IMR-90 (cell line): ENCODE data around the gene CDC42BPA. TPM values are rescaled to one million over a fixed set of nuclear protein-coding genes. Genes with fewer than 3 reads are reported as not detected.

Experiments used
- ATAC-seq: fragments of 200-7000 bp; cut with Tn5 transposase; 2 replicates; pipeline ENCODE4 v1.9.1; 2020; ENCODE audit warnings: low read depth, mild to moderate bottlenecking, moderate library complexity
- BruUV-seq: library from RNA; stranded (reverse); fragments of 400-500 nt; replicated peaks from 2 replicates; lab custom pipeline; 2021; lab: Mats Ljungman, UMichigan
- CTCF ChIA-PET: fragments of 300-600 bp; formaldehyde crosslinking; extraction: SDS; loops from one replicate; lab custom pipeline; 2021; ENCODE audit warnings: antibody characterized with exemption; lab: Yijun Ruan, JAX
- POLR2A ChIA-PET: fragments of 300-600 bp; sonication (Branson Sonifier 250); formaldehyde crosslinking; loops from one replicate; lab custom pipeline; 2022; ENCODE audit warnings: antibody characterized with exemption; ENCODE audit not compliant: unreplicated experiment; lab: Charles Lee
- DNase-seq: peaks from one replicate; pipeline ENCODE4 v3.0.0; 2013
- H2AFZ ChIP-seq: replicated peaks from 2 replicates; pipeline ENCODE3; 2013; ENCODE audit warnings: low read length, mild to moderate bottlenecking; ENCODE audit not compliant: poor library complexity
- H2AK5ac ChIP-seq: 2 replicates; pipeline ENCODE4 v1.6.1; 2013; ENCODE audit warnings: low read depth, low read length, inconsistent platforms
- H2AK9ac ChIP-seq: replicated peaks from 2 replicates; pipeline ENCODE3; 2013; ENCODE audit warnings: mild to moderate bottlenecking, low read depth, low read length, moderate library complexity; ENCODE audit not compliant: poor library complexity
- H2BK120ac ChIP-seq: 2 replicates; pipeline ENCODE4 v1.6.1; 2013; ENCODE audit warnings: low read depth, low read length, inconsistent platforms
- H2BK15ac ChIP-seq: 3 replicates; pipeline ENCODE4 v1.6.1; 2013; ENCODE audit warnings: low read depth, low read length, inconsistent platforms
- H2BK20ac ChIP-seq: 2 replicates; pipeline ENCODE4 v1.6.1; 2013; ENCODE audit warnings: low read depth, mild to moderate bottlenecking, inconsistent platforms, low read length, moderate library complexity
- H2BK5ac ChIP-seq: 2 replicates; pipeline ENCODE4 v1.6.1; 2013; ENCODE audit warnings: mild to moderate bottlenecking, low read depth, low read length, inconsistent platforms; ENCODE audit not compliant: poor library complexity, severe bottlenecking
- H3K14ac ChIP-seq: replicated peaks from 2 replicates; pipeline ENCODE4 v1.6.1; 2013; ENCODE audit warnings: low read depth, low read length, inconsistent platforms
- H3K18ac ChIP-seq: 2 replicates; pipeline ENCODE4 v1.6.1; 2013; ENCODE audit warnings: low read depth, low read length, control low read depth
- H3K23ac ChIP-seq: 2 replicates; pipeline ENCODE4 v1.6.1; 2013; ENCODE audit warnings: low read depth, low read length, inconsistent platforms
- H3K27ac ChIP-seq: 2 replicates; pipeline ENCODE4 v1.5.1; 2013; ENCODE audit warnings: mild to moderate bottlenecking, control low read depth, low read length; ENCODE audit not compliant: insufficient read depth
- H3K27me3 ChIP-seq: 2 replicates; pipeline ENCODE4 v1.6.1; 2013; ENCODE audit warnings: low read length; ENCODE audit not compliant: control insufficient read depth, insufficient read depth
- H3K36me3 ChIP-seq: 2 replicates; pipeline ENCODE4 v1.6.1; 2013; ENCODE audit warnings: low read length, mixed read lengths; ENCODE audit not compliant: control insufficient read depth, insufficient read depth
- H3K4ac ChIP-seq: 2 replicates; pipeline ENCODE4 v1.6.1; 2013; ENCODE audit warnings: low read depth, low read length, inconsistent platforms
- H3K4me1 ChIP-seq: 2 replicates; pipeline ENCODE4 v1.6.1; 2013; ENCODE audit warnings: low read length, mixed read lengths; ENCODE audit not compliant: control insufficient read depth, insufficient read depth
- H3K4me2 ChIP-seq: 2 replicates; pipeline ENCODE4 v1.6.1; 2013; ENCODE audit warnings: low read depth, mild to moderate bottlenecking, control low read depth, low read length, moderate library complexity
- H3K4me3 ChIP-seq: 2 replicates; pipeline ENCODE4 v1.5.1; 2013; ENCODE audit warnings: low read depth, mild to moderate bottlenecking, control low read depth, low read length, moderate library complexity; ENCODE audit not compliant: insufficient read depth
- H3K56ac ChIP-seq: 2 replicates; pipeline ENCODE4 v1.6.1; 2013; ENCODE audit warnings: low read length, inconsistent platforms; ENCODE audit not compliant: insufficient read depth; ENCODE audit errors: extremely low read depth
- H3K79me1 ChIP-seq, 2 experiments: 2 replicates each; pipeline ENCODE4 v1.6.1; 2013; ENCODE audit warnings: low read length in 2 of 2, inconsistent platforms in 1 of 2, low read depth in 1 of 2
- H3K9ac ChIP-seq: 2 replicates; pipeline ENCODE4 v1.6.1; 2013; ENCODE audit warnings: low read depth, low read length, control low read depth
- H3K9me1 ChIP-seq: 2 replicates; pipeline ENCODE4 v1.6.1; 2013; ENCODE audit warnings: low read length, inconsistent platforms; ENCODE audit not compliant: insufficient read depth
- H3K9me3 ChIP-seq: 2 replicates; pipeline ENCODE4 v1.6.1; 2013; ENCODE audit warnings: low read length; ENCODE audit not compliant: control insufficient read depth, insufficient read depth
- H4K20me1 ChIP-seq: 2 replicates; pipeline ENCODE4 v1.6.1; 2013; ENCODE audit warnings: low read length, inconsistent platforms; ENCODE audit not compliant: insufficient read depth
- H4K5ac ChIP-seq: 2 replicates; pipeline ENCODE4 v1.6.1; 2013; ENCODE audit warnings: mild to moderate bottlenecking, low read depth, low read length, control low read depth
- H4K8ac ChIP-seq, 2 experiments: 2 replicates each; pipeline ENCODE4 v1.6.1; 2013; ENCODE audit warnings: low read depth in 2 of 2, low read length in 2 of 2, control low read depth in 1 of 2, inconsistent platforms in 1 of 2
- H4K91ac ChIP-seq: 2 replicates; pipeline ENCODE4 v1.6.1; 2013; ENCODE audit warnings: low read depth, low read length, inconsistent platforms; ENCODE audit not compliant: insufficient read depth
- BHLHE40 ChIP-seq: fragments of 150-350 bp; IDR thresholded peaks from 2 replicates; pipeline ENCODE4 v1.6.1; 2016; ENCODE audit warnings: mild to moderate bottlenecking, low read depth, low read length
- CEBPB ChIP-seq: IDR thresholded peaks from 2 replicates; pipeline ENCODE4 v1.6.1; 2012; ENCODE audit warnings: low read depth, low read length, improper control_type of control experiment
- CHD1 ChIP-seq: IDR thresholded peaks from 2 replicates; pipeline ENCODE4 v1.6.1; 2012; ENCODE audit warnings: low read depth, low read length, improper control_type of control experiment
- ELK1 ChIP-seq: fragments of 150-350 bp; IDR thresholded peaks from 2 replicates; pipeline ENCODE4 v1.6.1; 2016; ENCODE audit warnings: low read depth, mild to moderate bottlenecking, low read length, moderate library complexity, borderline replicate concordance
- FOS ChIP-seq: fragments of 150-350 bp; IDR thresholded peaks from 2 replicates; pipeline ENCODE4 v1.6.1; 2016; ENCODE audit warnings: low read depth, low read length
- MAFK ChIP-seq: IDR thresholded peaks from 2 replicates; pipeline ENCODE4 v1.6.1; 2012; ENCODE audit warnings: low read depth, low read length, improper control_type of control experiment
- MAZ ChIP-seq: IDR thresholded peaks from 2 replicates; pipeline ENCODE4 v1.6.1; 2012; ENCODE audit warnings: low read depth, mild to moderate bottlenecking, low read length, improper control_type of control experiment, moderate library complexity, borderline replicate concordance
- MXI1 ChIP-seq: IDR thresholded peaks from 2 replicates; pipeline ENCODE4 v1.6.1; 2012; ENCODE audit warnings: low read depth, mild to moderate bottlenecking, low read length, moderate library complexity, borderline replicate concordance
- NFE2L2 ChIP-seq: fragments of 150-350 bp; IDR thresholded peaks from 2 replicates; pipeline ENCODE4 v1.6.1; 2016; ENCODE audit warnings: low read depth, mild to moderate bottlenecking, low read length
- POLR2A ChIP-seq: IDR thresholded peaks from 2 replicates; pipeline ENCODE4 v1.6.1; 2012; ENCODE audit warnings: mild to moderate bottlenecking, low read depth, low read length
- RAD21 ChIP-seq: IDR thresholded peaks from 2 replicates; pipeline ENCODE4 v1.6.1; 2012; ENCODE audit warnings: low read length, improper control_type of control experiment
- RCOR1 ChIP-seq: IDR thresholded peaks from 2 replicates; pipeline ENCODE4 v1.6.1; 2012; ENCODE audit warnings: mild to moderate bottlenecking, low read length, improper control_type of control experiment; ENCODE audit not compliant: insufficient replicate concordance
- RFX5 ChIP-seq: IDR thresholded peaks from 2 replicates; pipeline ENCODE4 v1.8.0; 2012; ENCODE audit warnings: low read depth, mild to moderate bottlenecking, low read length, moderate library complexity
- WGBS, 2 experiments: methylation state at CpG; one replicate each; pipeline versions ENCODE4 v1.1.5 to v1.1.7; 2013; ENCODE audit warnings: missing lambda C conversion rate in 2 of 2; ENCODE audit not compliant: insufficient read length in 1 of 2; ENCODE audit errors: extremely low coverage in 2 of 2; 5-methylcytosine and 5-hydroxymethylcytosine counted together
- dilution Hi-C: fragments of 300-500 bp; cut with HindIII; formaldehyde crosslinking; loops from one replicate; pipeline ENCODE4 v1.14.3; 2018; ENCODE audit warnings: low sequenced_read_pairs; ENCODE audit not compliant: unreplicated experiment
- in situ Hi-C: fragments of 300-500 bp; cut with MboI; formaldehyde crosslinking; loops from 3 replicates; pipeline ENCODE4 v1.14.3; 2019; ENCODE audit warnings: low sequenced_read_pairs, inconsistent platforms, mixed read lengths
- intact Hi-C: fragments of 100-400 bp; cut with micrococcal nuclease; formaldehyde crosslinking; loops from 2 replicates; pipeline ENCODE4 v1.10.0; 2022
- polyA plus RNA-seq, 3 experiments: library from polyadenylated mRNA; depleted of rRNA; stranded (reverse); fragments of >200 nt; gene quantifications; 2 replicates each; pipeline ENCODE4 v1.2.3, GENCODE V29; 2012; ENCODE audit warnings: low replicate concordance in 1 of 3
- total RNA-seq: library from RNA; depleted of rRNA; stranded (reverse); fragments of >200 nt; gene quantifications from 2 replicates; pipeline ENCODE4 v1.2.3, GENCODE V29; 2012
- TF ChIP-seq, protein P1 (sequence below): fragments of 150-350 bp; IDR thresholded peaks from 2 replicates; pipeline ENCODE4 v1.6.1; 2017; ENCODE audit warnings: mild to moderate bottlenecking, antibody characterized with exemption, low read length, low read depth

Gene CDC42BPA
- total and polyA plus RNA-seq, 2 of the 4 experiments (the other 2 are of a cell fraction) = 9.4 to 27.8 TPM

DNA sequence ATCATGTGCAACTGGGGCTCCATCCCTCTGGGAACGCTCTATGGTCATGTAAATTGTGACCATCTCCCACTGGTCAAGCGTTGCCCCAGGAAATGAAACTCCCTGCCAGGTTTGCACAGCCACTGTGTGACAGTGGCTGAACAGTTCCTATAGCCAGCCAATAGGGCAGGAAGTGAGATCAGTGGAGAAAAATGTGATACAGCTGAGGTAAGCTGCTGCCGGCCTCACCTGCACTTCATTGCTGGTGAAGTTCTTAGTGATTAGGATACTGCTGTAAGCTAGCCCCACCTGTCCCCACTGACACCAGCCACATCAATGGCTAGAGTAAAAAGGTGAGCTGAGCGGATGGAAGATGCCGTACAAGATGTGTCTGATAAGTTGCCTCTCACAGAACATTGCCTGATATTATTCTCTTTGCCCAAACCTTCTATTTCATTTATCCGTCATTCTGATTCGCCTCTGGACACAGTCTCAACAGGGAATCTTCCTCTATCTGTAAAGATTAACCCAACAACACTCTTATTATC, 38.4 kb upstream of the CDC42BPA start (continued):
- TF ChIP-seq BHLHE40 = no peak

DNA sequence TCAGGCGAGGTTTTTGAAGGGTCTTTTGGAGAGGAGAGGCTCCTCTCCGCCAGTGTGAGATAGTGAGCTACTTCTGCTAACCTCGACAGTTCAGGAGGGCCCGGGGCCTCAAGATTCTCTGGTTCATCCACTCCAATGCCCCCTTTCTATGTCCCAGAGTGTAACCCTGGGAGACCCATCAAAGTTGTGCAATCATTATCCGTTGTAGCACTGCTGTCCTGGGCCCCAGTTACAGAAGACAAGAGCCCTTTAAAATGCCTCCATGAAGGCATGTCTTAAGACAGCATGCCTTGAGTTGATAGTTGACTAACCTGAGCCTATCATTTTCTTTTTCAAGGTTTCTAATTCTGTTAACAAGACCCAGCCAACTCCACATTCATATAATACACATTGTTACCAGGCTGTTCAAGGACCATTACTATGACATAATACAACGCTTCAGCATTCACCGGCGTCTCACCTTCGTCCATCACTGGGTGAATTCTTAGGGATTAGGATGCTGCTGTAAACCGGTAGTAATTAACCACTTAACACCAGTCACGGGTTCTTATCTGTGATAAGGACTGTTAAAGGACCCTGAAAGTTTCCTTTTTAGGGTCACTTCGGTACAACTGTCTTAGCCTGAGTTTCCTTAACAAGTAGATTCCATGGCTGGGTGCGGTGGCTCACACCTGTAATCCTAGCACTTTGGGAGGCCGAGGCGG, 37.4 kb upstream of the CDC42BPA start:
- H3K27ac ChIP-seq = no peak overlapping the region
- POLR2A ChIA-PET = no interaction called here
- H3K27me3 ChIP-seq = no peaks in the 10 kb centered on the region
- H2AFZ ChIP-seq = no peak overlapping the region
- H2BK5ac ChIP-seq = no peak overlapping the region
- no peak overlapping the region for H2BK120ac ChIP-seq
- peak overlapping the region; percentile 30; the same call in 1 of the 2 replicates for H2BK20ac ChIP-seq
- no peak overlapping the region for H3K23ac ChIP-seq
- no peak overlapping the region for H3K18ac ChIP-seq
- CTCF ChIA-PET = no interaction called here
- no peak overlapping the region for H4K5ac ChIP-seq
- DNase-seq = no peak
- no peak overlapping the region for H3K9ac ChIP-seq
- H3K36me3 ChIP-seq = no peaks in the 10 kb centered on the region
- no peak overlapping the region for H3K4me2 ChIP-seq
- dilution Hi-C loops = no loop called here
- no peak overlapping the region for H3K4me3 ChIP-seq
- H3K9me1 ChIP-seq = peaks cover 10% of the 10 kb centered on the region
- 0 out of 2 replicates have a peak, but pooled peaks cover 3% of the 10 kb centered on the region for H4K20me1 ChIP-seq
- H3K14ac ChIP-seq = no peak overlapping the region
- no peak overlapping the region; the same call in 2 of the 3 replicates for H2BK15ac ChIP-seq
- no TSS peak for BruUV-seq
- H3K4ac ChIP-seq = no peak overlapping the region
- 96% methylated on average over 3 of the region's 15 CpGs; no CpG with 5 or more reads in 1 of the 2 experiments for WGBS, 2 experiments
- H3K4me1 ChIP-seq = peaks cover 11% of the 10 kb centered on the region; the same call in 1 of the 2 replicates
- no peak overlapping the region for H3K56ac ChIP-seq
- in situ Hi-C loops = no loop called here
- no peak for ATAC-seq
- intact Hi-C loops = no loop called here
- no peak overlapping the region for H2AK9ac ChIP-seq
- no peak overlapping the region for H4K91ac ChIP-seq
- H3K9me3 ChIP-seq = no peaks in the 10 kb centered on the region
- no peak overlapping the region for H4K8ac ChIP-seq
- H3K79me1 ChIP-seq = no peaks in the 10 kb centered on the region
- H2AK5ac ChIP-seq = peak overlapping the region; percentile 59; the same call in 1 of the 2 replicates
- TF ChIP-seq RAD21 (no peak), CEBPB (no peak), MAZ (no peak), MXI1 (no peak), RCOR1 (no peak), ELK1 (no peak), MAFK (no peak), FOS (no peak), CHD1 (no peak), POLR2A (no peak), BHLHE40 (no peak), NFE2L2 (no peak), RFX5 (no peak)
- TF ChIP-seq, protein P1, sequence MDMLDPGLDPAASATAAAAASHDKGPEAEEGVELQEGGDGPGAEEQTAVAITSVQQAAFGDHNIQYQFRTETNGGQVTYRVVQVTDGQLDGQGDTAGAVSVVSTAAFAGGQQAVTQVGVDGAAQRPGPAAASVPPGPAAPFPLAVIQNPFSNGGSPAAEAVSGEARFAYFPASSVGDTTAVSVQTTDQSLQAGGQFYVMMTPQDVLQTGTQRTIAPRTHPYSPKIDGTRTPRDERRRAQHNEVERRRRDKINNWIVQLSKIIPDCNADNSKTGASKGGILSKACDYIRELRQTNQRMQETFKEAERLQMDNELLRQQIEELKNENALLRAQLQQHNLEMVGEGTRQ = no peak
